Tibial nerve (tissue), 4 donors: Measurements from ENCODE around the gene CPS1. TPM values are rescaled to one million over a fixed set of nuclear protein-coding genes. Genes with fewer than 3 reads are reported as not detected.

Source experiments
- DNase-seq, 2 donors: peaks; one replicate each; pipeline ENCODE4 v3.0.0-alpha.2; 2019; ENCODE audit warnings: low spot score in 2 of 2
- H3K27ac ChIP-seq, 4 donors: fragments of 200-600 bp; sonication (generic) in 3 of 4; one replicate each; pipeline ENCODE4 v1.5.1; 2017 to 2019; ENCODE audit warnings: mild to moderate bottlenecking in 1 of 4
- H3K27me3 ChIP-seq, 2 donors: fragments of 200-600 bp; sonication (generic) in 1 of 2; one replicate each; pipeline versions ENCODE4 v1.5.1 to v1.6.0; 2017 to 2019
- H3K36me3 ChIP-seq, 3 donors: fragments of 200-600 bp; sonication (generic); one replicate each; pipeline ENCODE4 v1.5.1; 2018 to 2019
- H3K4me1 ChIP-seq, 4 donors: fragments of 200-600 bp; sonication (generic) in 3 of 4; one replicate each; pipeline ENCODE4 v1.5.1; 2017 to 2019
- H3K4me3 ChIP-seq, 4 donors: fragments of 200-600 bp; sonication (generic) in 3 of 4; one replicate each; pipeline ENCODE4 v1.5.1; 2017 to 2019; ENCODE audit warnings: mild to moderate bottlenecking in 1 of 4, moderate library complexity in 1 of 4
- H3K9me3 ChIP-seq, 4 donors: fragments of 200-600 bp; sonication (generic) in 3 of 4; one replicate each; pipeline ENCODE4 v1.5.1; 2017 to 2019
- EP300 ChIP-seq, 2 donors: sonication (generic); formaldehyde crosslinking; IDR thresholded peaks; one replicate each; pipeline ENCODE4 v1.6.1; 2017; ENCODE audit warnings: antibody characterized with exemption in 2 of 2, mild to moderate bottlenecking in 1 of 2
- POLR2A ChIP-seq, 2 donors: fragments of 450-650 bp; IDR thresholded peaks; one replicate each; pipeline ENCODE4 v1.6.1; 2017; ENCODE audit warnings: antibody characterized with exemption in 2 of 2, mild to moderate bottlenecking in 2 of 2, moderate library complexity in 2 of 2
- WGBS, 2 donors: methylation state at CpG; one replicate each; pipeline ENCODE4 v1.1.5; 2018; 5-methylcytosine and 5-hydroxymethylcytosine counted together
- total RNA-seq, 4 donors: library from RNA; depleted of rRNA; stranded (reverse); fragments of >200 nt; gene quantifications; one replicate each; pipeline ENCODE4 v1.1.0, GENCODE V29; 2016
- TF ChIP-seq, protein P1 (sequence below), 5 experiments: fragments of 200-600 bp in 3 of 5; fragments of 450-650 bp in 2 of 5; sonication (generic) in 3 of 5; IDR thresholded peaks; one replicate each; pipeline ENCODE4 v1.5.1; 2016 to 2019; ENCODE audit warnings: antibody characterized with exemption in 5 of 5, mild to moderate bottlenecking in 3 of 5, moderate library complexity in 2 of 5

The CPS1 gene
- total RNA-seq: 10 to 100 TPM in 1 of 4 donors, 1 to 10 TPM in 3; 5.9 to 15.1 (median 7.7) TPM

DNA sequence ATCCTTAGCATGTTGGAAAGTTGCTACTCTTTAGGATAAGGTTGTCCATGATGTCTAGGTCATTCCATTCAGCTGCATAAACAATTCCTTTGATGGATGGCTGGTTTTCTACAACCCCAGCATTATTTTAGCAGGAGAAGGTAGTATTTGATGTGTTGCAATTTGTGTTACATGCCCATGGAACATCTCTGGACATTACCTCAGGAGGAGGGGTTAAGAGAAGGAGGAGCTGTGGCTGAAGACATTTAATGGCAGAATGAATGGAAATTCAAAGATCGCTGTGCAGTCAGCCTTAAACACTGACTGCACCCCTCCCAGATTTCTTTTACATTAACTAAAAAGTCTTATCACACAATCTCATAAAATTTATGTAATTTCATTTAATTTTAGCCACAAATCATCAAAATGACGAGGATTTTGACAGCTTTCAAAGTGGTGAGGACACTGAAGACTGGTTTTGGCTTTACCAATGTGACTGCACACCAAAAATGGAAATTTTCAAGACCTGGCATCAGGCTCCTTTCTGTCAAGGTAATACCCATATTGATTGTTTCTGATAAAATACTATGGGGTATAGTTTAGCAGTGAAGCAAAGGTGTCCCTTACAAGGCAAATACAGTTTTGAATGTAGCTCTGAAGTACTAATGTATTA lies at the start of gene CPS1:
CPS1 (plus strand) TSS at position 271 of the 652 bp plus-strand sequence; CDS start at position 406, 135 bp downstream.
- TF ChIP-seq EP300 (IDR thresholded peaks at IDR 0.05) (no peak), POLR2A (IDR thresholded peaks at IDR 0.05) (no peak)
- TF ChIP-seq, protein P1, sequence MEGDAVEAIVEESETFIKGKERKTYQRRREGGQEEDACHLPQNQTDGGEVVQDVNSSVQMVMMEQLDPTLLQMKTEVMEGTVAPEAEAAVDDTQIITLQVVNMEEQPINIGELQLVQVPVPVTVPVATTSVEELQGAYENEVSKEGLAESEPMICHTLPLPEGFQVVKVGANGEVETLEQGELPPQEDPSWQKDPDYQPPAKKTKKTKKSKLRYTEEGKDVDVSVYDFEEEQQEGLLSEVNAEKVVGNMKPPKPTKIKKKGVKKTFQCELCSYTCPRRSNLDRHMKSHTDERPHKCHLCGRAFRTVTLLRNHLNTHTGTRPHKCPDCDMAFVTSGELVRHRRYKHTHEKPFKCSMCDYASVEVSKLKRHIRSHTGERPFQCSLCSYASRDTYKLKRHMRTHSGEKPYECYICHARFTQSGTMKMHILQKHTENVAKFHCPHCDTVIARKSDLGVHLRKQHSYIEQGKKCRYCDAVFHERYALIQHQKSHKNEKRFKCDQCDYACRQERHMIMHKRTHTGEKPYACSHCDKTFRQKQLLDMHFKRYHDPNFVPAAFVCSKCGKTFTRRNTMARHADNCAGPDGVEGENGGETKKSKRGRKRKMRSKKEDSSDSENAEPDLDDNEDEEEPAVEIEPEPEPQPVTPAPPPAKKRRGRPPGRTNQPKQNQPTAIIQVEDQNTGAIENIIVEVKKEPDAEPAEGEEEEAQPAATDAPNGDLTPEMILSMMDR (IDR thresholded peaks at IDR 0.05): no peak
- Histone ChIP-seq H3K36me3 (no peaks in the 10 kb centered on the region), H3K4me1 (peaks cover 0 to 7% (median 0%) of the 10 kb centered on the region in 4 donors), H3K27me3 (no peaks in the 10 kb centered on the region), H3K27ac (no peak within 1 kb of the TSS), H3K4me3 (no peak within 1 kb of the TSS), H3K9me3 (no peaks in the 10 kb centered on the region)
- no peak for DNase-seq
- 95% methylated on average over 2 of the region's 2 CpGs for WGBS, 2 donors

DNA sequence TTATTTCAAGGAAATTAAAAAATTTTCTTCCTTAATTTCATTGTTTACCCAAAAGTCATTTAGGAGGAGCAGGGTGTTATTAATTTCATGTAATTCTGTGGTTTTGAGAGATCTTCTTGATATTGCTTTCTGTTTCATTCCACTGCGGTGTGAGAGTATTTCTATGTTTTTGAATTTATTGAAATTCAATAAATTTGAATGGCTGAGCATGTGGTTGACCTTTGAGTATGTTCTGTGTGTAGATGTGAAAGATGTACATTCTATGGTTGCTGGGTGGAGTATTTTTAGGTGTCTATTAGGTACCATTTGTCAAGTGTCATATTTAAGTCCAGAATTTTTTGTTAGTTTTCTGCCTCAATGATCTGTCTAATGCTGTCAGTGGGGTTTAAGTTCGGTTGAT lies 40.5 kb upstream of the CPS1 start:
- Histone ChIP-seq H3K27me3 (no peaks in the 10 kb centered on the region), H3K4me1 (no peaks in the 10 kb centered on the region), H3K4me3 (no peak overlapping the region), H3K9me3 (peaks cover 0 to 18% (median 4%) of the 10 kb centered on the region in 4 donors), H3K36me3 (no peaks in the 10 kb centered on the region), H3K27ac (no peak overlapping the region)
- WGBS, 2 donors: 67 to 68% methylated on average over 2 of the region's 2 CpGs
- DNase-seq: no peak
- TF ChIP-seq, protein P1 (IDR thresholded peaks at IDR 0.05): no peak
- TF ChIP-seq EP300 (IDR thresholded peaks at IDR 0.05) (no peak), POLR2A (IDR thresholded peaks at IDR 0.05) (no peak)

DNA sequence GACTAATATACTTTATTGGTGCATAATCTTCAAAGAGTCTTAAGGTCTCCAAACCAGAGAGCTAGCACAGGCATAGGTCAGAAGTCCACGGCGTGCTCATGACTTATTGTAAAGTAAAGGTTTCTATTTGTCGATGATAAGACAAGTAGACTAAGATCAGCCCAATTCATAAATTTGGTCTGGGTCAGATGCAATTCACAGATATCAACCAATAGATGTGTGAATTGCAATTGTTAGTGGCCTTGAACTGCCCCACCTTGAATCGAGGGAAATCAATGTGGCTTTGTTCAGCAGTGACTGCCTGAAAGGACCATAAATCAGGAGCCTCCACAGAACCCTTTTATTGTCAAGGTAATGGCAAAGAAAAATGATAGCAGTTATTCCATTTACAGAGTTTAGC lies 39.1 kb upstream of the CPS1 start:
- no peak for DNase-seq
- Histone ChIP-seq H3K4me1 (no peaks in the 10 kb centered on the region), H3K27ac (no peak overlapping the region), H3K36me3 (no peaks in the 10 kb centered on the region), H3K9me3 (peaks cover 0 to 14% (median 4%) of the 10 kb centered on the region in 4 donors), H3K4me3 (no peak overlapping the region), H3K27me3 (no peaks in the 10 kb centered on the region)
- 65 to 66% methylated on average over 4 of the region's 4 CpGs for WGBS, 2 donors
- TF ChIP-seq EP300 (IDR thresholded peaks at IDR 0.05) (no peak), POLR2A (IDR thresholded peaks at IDR 0.05) (no peak)
- TF ChIP-seq, protein P1 (IDR thresholded peaks at IDR 0.05): no peak

DNA sequence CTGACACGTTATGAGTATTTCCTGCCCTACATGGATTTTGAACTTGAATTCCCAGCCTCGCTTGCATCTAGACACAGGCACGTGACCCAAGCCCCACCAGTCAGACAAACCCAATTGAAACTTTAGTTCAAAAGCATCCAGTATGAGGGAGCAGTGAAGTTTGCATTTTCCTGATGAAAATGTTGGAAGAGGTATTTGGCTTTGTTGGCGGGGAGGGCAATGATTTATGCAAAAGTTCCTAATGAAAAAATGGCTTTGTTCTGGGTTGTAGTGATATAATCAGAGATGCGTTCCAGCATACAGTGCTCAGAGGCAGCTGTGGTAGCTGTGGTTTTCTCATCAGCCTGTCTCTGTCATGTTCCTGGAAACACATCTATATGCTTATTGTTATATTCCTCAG lies 36.8 kb upstream of the CPS1 start:
- no peaks in the 10 kb centered on the region for H3K9me3 ChIP-seq
- H3K27me3 ChIP-seq: no peaks in the 10 kb centered on the region
- no peaks in the 10 kb centered on the region for H3K4me1 ChIP-seq
- 49 to 50% methylated on average over 5 of the region's 5 CpGs for WGBS, 2 donors
- no peak overlapping the region for H3K27ac ChIP-seq
- TF ChIP-seq EP300 (IDR thresholded peaks at IDR 0.05): no peak
- TF ChIP-seq, protein P1 (IDR thresholded peaks at IDR 0.05): no peak
- no peak for TF ChIP-seq POLR2A (IDR thresholded peaks at IDR 0.05)
- no peak for DNase-seq
- no peaks in the 10 kb centered on the region for H3K36me3 ChIP-seq
- H3K4me3 ChIP-seq: no peak overlapping the region

DNA sequence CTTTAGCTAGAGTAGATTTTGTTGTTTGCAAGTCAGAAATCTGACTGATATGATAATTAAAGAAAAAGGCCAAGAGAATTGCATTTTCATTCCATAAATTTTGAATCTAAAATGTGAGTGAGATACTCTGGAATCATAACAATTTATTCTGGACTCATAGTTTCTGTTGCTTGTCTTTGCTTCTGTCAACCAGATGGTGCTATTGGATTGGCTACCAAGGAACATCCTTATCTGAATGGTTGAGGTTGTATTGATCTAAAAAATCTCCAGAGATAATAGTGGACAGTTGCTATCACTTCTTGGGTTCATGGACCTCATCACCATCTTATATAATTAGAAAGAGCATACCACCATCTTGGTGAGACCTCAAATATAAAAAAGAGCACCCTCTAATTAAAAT lies 34.0 kb upstream of the CPS1 start:
- no peak for DNase-seq
- no peak overlapping the region for H3K27ac ChIP-seq
- no peaks in the 10 kb centered on the region for H3K27me3 ChIP-seq
- TF ChIP-seq EP300 (IDR thresholded peaks at IDR 0.05) (no peak), POLR2A (IDR thresholded peaks at IDR 0.05) (no peak)
- TF ChIP-seq, protein P1 (IDR thresholded peaks at IDR 0.05): no peak
- H3K36me3 ChIP-seq: no peaks in the 10 kb centered on the region
- no peaks in the 10 kb centered on the region for H3K4me1 ChIP-seq
- H3K9me3 ChIP-seq: no peaks in the 10 kb centered on the region
- no peak overlapping the region for H3K4me3 ChIP-seq
